GM18502 (cell line): Measurements from ENCODE around the gene HEATR3.

Experiments
- ATAC-seq: cut with Tn5 transposase; IDR thresholded peaks from one replicate; pipeline ENCODE4 v1.9.1; 2021; ENCODE audit warnings: mild to moderate bottlenecking; ENCODE audit not compliant: unreplicated experiment, poor library complexity

Gene HEATR3

GRCh38 chr16:50152351-50152806, 86.6 kb downstream of the HEATR3 start:
- ATAC-seq = peak; percentile 66

- ATAC-seq = peak; percentile 82
Measured at GRCh38 chr16:50152807-50153595, 87.2 kb downstream of the HEATR3 start, which contains the start of gene TENT4B. Gene TENT4B, plus strand, starts transcription at chr16:50153306. Its CDS starts 316 bp downstream, at chr16:50153622.

- peak; percentile 16 for ATAC-seq
Measured at GRCh38 chr16:50153596-50154419, 88.0 kb downstream of the HEATR3 start.

DNA sequence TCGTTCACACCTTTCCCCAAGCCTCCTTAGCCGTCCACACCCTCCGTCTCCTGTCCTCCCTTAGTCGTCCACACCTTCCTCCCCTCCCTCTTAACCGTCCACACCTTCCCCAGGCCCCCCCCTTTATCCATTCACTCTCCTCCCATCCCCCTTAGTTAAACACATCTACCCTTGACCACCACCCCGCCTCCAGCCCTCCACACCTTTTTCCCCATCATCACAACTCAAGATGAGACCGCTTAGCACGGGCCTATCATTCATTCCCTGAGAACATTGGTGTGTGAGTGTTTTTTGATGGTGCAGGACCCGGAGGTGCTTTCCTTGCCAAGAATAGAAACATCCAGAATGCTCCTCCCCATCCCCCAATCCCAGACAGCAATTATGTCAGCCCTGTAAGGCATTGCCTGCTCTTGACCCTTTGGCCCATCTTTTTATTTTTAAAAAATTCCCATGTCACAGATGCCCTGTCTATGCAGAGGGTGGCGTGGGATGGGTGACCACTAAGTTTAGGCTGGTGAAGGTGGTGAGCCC, 88.7 kb downstream of the HEATR3 start:
- ATAC-seq = no peak

- no peak for ATAC-seq
Measured at GRCh38 chr16:50155925-50156324, 90.2 kb downstream of the HEATR3 start.
